ENCODE results near the gene CDC42EP5.
"Not testable (repeated sequence)": the region's sequence is repeated elsewhere in the genome, so short reads cannot be mapped to it uniquely, and the experiment has no call there.

Gene CDC42EP5

DNA sequence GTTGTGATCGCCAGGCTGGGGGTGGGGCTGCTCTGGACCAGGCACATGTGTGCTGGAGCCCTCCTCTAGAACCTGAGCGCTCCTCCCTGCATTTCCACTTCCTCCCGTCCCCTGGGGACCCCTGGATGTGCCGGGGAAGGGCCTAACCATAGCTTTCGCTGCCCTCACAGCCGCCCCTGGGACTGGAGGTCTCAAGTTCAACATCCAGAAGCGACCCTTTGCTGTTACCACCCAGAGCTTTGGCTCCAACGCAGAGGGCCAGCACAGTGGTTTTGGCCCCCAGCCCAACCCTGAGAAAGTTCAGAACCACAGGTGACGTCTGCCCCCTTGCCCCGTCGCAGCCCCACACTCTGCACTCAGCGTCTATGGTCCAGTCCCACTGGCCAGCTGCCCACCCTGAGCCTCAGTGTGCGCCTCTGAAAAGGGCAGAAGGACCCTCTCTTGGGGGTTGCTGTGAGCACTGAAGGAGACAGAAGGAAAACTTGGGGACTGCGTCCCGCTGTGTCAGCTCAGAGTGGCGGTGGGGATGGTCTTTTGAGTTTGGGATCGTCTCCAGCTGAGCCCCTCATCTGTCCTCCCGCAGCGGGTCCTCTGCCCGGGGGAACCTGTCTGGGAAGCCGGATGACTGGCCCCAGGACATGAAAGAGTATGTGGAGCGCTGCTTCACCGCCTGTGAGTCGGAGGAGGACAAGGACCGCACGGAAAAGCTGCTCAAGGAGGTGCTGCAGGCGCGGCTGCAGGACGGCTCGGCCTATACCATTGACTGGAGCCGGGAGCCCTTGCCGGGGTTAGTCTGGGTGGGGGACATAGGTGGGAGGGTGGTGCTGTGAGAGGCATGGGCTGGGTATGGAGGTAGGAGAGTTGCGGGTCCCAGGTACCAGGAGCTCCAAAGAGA lies 18.1 kb downstream of the CDC42EP5 start:
- Histone ChIP-seq H3K27ac (ENCODE audit: low read depth, low read length, severe bottlenecking) (no peak overlapping the region), H3K4me3 (ENCODE audit: extremely low read depth, insufficient read depth, low read length, poor library complexity, severe bottlenecking) (no peak overlapping the region), H3K4me1 (ENCODE audit: control insufficient read depth, insufficient read depth, low read length, poor library complexity, severe bottlenecking) (peaks cover 7% of the 10 kb centered on the region), H3K36me3 (ENCODE audit: control insufficient read depth, insufficient read depth, low read length) (peaks cover 97% of the 10 kb centered on the region), H3K9me3 (ENCODE audit: control insufficient read depth, low read length) (no peaks in the 10 kb centered on the region)
- 97 to 99% methylated on average over 31 to 33 of the region's 33 CpGs for WGBS, 2 experiments (ENCODE audit: insufficient coverage in 2 of 2)

- H3K4me1 ChIP-seq (ENCODE audit: control insufficient read depth, insufficient read depth, low read length, poor library complexity, severe bottlenecking) = peaks cover 7% of the 10 kb centered on the region
- no peak overlapping the region for H3K4me3 ChIP-seq (ENCODE audit: extremely low read depth, insufficient read depth, low read length, poor library complexity, severe bottlenecking)
- peaks cover 91% of the 10 kb centered on the region for H3K36me3 ChIP-seq (ENCODE audit: control insufficient read depth, insufficient read depth, low read length)
- H3K27ac ChIP-seq (ENCODE audit: low read depth, low read length, severe bottlenecking) = no peak overlapping the region
- no peaks in the 10 kb centered on the region for H3K9me3 ChIP-seq (ENCODE audit: control insufficient read depth, low read length)
- 98 to 100% methylated on average over 18 to 31 of the region's 31 CpGs for WGBS, 2 experiments (ENCODE audit: insufficient coverage in 2 of 2)
These were observed 18.9 kb downstream of the CDC42EP5 start for GRCh38 chr19:54453921-54454780.

- Histone ChIP-seq H3K9me3 (ENCODE audit: control insufficient read depth, low read length) (no peaks in the 10 kb centered on the region), H3K4me3 (ENCODE audit: extremely low read depth, insufficient read depth, low read length, poor library complexity, severe bottlenecking) (no peak overlapping the region), H3K27ac (ENCODE audit: low read depth, low read length, severe bottlenecking) (no peak overlapping the region), H3K36me3 (ENCODE audit: control insufficient read depth, insufficient read depth, low read length) (peaks cover 76% of the 10 kb centered on the region), H3K4me1 (ENCODE audit: control insufficient read depth, insufficient read depth, low read length, poor library complexity, severe bottlenecking) (peaks cover 7% of the 10 kb centered on the region)
- 93 to 95% methylated on average over 10 of the region's 11 CpGs for WGBS, 2 experiments (ENCODE audit: insufficient coverage in 2 of 2)
These were observed 20.5 kb downstream of the CDC42EP5 start for GRCh38 chr19:54452626-54453025.

DNA sequence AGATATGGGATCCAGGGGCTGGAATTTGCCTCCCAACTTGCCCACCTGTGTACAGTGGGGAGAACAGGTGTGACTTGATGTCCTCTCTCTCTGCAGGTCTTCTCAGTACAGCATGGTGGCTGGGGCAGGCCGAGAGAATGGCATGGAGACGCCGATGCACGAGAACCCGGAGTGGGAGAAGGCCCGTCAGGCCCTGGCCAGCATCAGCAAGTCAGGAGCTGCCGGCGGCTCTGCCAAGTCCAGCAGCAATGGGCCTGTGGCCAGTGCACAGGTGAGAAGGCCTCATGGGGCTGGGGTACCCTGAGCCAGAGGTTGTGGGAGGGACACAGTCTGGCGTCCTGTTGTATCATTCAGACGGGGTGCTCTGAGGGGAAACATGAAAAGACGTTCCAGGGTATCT lies 21.1 kb downstream of the CDC42EP5 start:
- H3K27ac ChIP-seq (ENCODE audit: low read depth, low read length, severe bottlenecking) = no peak overlapping the region
- 97 to 98% methylated on average over 10 to 11 of the region's 11 CpGs for WGBS, 2 experiments (ENCODE audit: insufficient coverage in 2 of 2)
- H3K4me3 ChIP-seq (ENCODE audit: extremely low read depth, insufficient read depth, low read length, poor library complexity, severe bottlenecking) = no peak overlapping the region
- peaks cover 70% of the 10 kb centered on the region for H3K36me3 ChIP-seq (ENCODE audit: control insufficient read depth, insufficient read depth, low read length)
- peaks cover 7% of the 10 kb centered on the region for H3K4me1 ChIP-seq (ENCODE audit: control insufficient read depth, insufficient read depth, low read length, poor library complexity, severe bottlenecking)
- H3K9me3 ChIP-seq (ENCODE audit: control insufficient read depth, low read length) = no peaks in the 10 kb centered on the region

DNA sequence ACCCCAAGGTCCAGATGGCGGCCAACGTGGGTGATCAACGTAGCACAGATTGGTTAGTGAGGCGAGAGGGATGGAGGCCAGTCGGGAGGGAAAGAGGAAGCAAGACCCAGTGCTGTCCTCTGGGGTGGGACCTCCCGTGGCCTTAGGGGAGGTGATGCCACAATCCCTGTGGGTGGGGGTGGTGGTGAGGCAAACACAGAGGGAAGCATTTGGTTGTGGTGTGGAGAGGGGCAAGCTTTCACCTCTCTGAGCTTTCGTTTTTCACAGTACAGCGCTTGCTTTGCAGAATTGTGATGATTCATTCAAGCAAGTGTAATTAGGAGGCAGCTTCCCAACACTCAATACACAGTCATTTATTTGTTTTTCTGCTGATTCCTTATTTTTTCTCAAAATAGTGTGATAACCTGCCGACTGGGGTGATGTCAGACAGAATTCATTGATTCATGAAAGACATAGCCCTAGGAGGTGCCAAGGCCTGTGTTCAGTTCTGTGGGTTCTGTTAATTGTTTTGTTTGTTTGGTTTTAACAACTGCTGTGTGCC lies 21.7 kb downstream of the CDC42EP5 start:
- H3K4me1 ChIP-seq (ENCODE audit: control insufficient read depth, insufficient read depth, low read length, poor library complexity, severe bottlenecking) = peaks cover 11% of the 10 kb centered on the region
- H3K9me3 ChIP-seq (ENCODE audit: control insufficient read depth, low read length) = no peaks in the 10 kb centered on the region
- H3K36me3 ChIP-seq (ENCODE audit: control insufficient read depth, insufficient read depth, low read length) = peaks cover 69% of the 10 kb centered on the region
- H3K27ac ChIP-seq (ENCODE audit: low read depth, low read length, severe bottlenecking) = no peak overlapping the region
- H3K4me3 ChIP-seq (ENCODE audit: extremely low read depth, insufficient read depth, low read length, poor library complexity, severe bottlenecking) = no peak overlapping the region
- 96 to 100% methylated on average over 2 to 7 of the region's 9 CpGs for WGBS, 2 experiments (ENCODE audit: insufficient coverage in 2 of 2)

DNA sequence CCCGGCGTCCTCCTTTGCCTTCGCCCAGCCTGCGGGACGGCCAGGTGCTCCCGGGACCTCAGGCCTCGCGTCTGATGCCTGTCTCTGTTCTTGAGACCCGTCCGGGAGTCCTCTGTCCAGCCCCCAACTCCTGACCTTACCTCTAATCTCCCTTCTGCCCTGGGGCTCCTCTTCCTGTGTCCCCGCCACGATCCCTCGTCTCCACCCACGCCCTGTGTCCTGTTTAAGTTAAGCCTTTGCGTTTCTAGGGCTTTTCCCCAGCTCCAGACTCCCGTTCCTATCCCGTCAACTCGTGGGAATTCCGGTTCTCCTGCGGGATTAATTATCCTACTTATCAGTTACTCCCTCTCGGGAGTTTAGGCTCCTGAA lies 23.4 kb downstream of the CDC42EP5 start:
- peak overlapping the region; percentile 97 for H3K27ac ChIP-seq (ENCODE audit: low read depth, low read length, severe bottlenecking)
- no peaks in the 10 kb centered on the region for H3K9me3 ChIP-seq (ENCODE audit: control insufficient read depth, low read length)
- H3K4me1 ChIP-seq (ENCODE audit: control insufficient read depth, insufficient read depth, low read length, poor library complexity, severe bottlenecking) = peaks cover 11% of the 10 kb centered on the region
- WGBS, 2 experiments (ENCODE audit: insufficient coverage in 2 of 2) = 1 to 2% methylated on average over 17 to 20 of the region's 21 CpGs
- peak overlapping the region; percentile 99 for H3K4me3 ChIP-seq (ENCODE audit: extremely low read depth, insufficient read depth, low read length, poor library complexity, severe bottlenecking)
- peaks cover 67% of the 10 kb centered on the region for H3K36me3 ChIP-seq (ENCODE audit: control insufficient read depth, insufficient read depth, low read length)

DNA sequence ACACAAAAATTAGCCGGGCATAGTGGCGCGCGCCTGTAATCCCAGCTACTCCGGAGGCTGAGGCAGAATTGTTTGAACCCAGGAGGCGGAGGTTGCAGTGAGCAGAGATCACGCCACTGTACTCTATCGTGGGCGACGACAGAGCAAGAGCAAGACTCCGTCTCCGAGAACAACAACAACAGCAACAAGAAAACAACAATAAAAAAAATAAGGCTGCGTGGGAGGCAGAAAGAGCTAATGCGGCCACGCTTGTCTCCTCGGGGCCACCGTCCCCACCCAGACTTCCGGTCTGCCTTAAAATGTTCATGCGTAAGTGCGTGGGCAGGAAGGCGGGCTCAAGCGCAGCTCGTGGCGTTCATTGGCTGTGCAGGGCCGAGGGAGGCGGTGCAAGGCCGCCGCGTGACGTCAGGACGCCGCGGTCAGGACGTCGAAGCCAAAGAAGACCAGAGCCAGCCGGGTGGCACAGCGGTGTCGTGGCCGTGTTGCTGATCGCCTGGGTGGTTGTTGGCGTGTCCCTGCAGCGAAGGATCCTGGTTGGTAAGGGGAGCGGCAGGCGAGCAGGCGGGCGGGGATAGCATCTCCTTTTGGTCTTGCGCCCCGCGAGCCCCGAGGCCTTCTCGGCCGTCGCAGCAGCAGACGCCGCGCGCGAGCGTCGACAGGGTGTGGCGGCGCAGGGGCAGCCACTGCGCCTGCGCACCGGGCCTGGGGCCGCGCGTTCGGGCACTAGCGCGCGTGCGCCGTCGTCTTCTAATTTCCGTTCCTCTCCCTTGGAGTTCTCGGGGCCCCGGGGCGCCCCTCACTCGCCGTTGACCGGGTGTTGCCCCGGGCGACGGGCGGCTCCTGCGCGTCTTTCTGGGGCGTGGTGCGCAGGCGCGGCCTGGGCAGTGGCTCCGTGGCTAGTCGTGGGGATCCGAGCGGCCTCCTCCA lies 24.1 kb downstream of the CDC42EP5 start, which contains the start of gene LENG8:
Gene LENG8, plus strand, starts transcription at position 426 of the 927 bp plus-strand sequence. CDS start 2,146 bp downstream, outside the sequence.
- H3K4me1 ChIP-seq (ENCODE audit: control insufficient read depth, insufficient read depth, low read length, poor library complexity, severe bottlenecking) = peaks cover 11% of the 10 kb centered on the region
- 0% methylated on average over 89 to 92 of the region's 96 CpGs for WGBS, 2 experiments (ENCODE audit: insufficient coverage in 2 of 2)
- peaks cover 67% of the 10 kb centered on the region for H3K36me3 ChIP-seq (ENCODE audit: control insufficient read depth, insufficient read depth, low read length)
- H3K9me3 ChIP-seq (ENCODE audit: control insufficient read depth, low read length) = no peaks in the 10 kb centered on the region
- peak within 1 kb of the TSS; percentile 99 for H3K4me3 ChIP-seq (ENCODE audit: extremely low read depth, insufficient read depth, low read length, poor library complexity, severe bottlenecking)
- peak within 1 kb of the TSS; percentile 97 for H3K27ac ChIP-seq (ENCODE audit: low read depth, low read length, severe bottlenecking)

DNA sequence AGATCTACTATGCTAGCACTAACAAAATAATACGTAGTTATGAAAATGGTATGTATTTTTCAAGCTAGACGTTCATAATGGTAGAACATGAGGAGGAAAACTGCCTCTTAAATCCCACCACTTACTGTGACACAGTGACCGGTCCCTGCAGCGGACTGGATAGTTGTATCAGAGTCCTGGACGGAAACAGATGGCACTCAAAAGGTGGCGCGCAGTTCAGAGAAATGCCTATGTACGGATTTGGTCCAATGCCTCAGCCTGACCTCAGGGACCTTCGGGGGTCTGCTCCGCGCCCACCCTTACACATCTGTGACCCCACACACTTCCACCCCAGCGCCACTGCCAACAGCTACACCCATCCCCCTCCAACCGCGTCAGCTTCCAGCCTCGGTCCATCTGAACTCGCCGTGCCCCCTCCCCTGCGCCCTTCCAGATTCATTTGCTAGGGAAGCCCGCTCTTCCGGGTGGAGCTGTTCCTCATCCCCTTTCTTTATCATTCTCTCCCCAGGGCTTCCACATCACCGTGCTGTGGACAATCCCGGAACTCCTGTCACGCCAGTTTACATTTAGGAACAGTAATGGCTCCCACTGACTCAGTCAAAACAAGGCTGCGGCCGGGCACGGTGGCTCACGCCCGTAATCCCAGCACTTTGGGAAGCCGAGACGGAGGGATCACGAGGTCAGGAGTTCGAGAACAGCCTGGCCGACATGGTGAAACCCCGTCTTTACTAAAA lies 24.9 kb downstream of the CDC42EP5 start:
- peak overlapping the region; percentile 97 for H3K27ac ChIP-seq (ENCODE audit: low read depth, low read length, severe bottlenecking)
- H3K9me3 ChIP-seq (ENCODE audit: control insufficient read depth, low read length) = no peaks in the 10 kb centered on the region

DNA sequence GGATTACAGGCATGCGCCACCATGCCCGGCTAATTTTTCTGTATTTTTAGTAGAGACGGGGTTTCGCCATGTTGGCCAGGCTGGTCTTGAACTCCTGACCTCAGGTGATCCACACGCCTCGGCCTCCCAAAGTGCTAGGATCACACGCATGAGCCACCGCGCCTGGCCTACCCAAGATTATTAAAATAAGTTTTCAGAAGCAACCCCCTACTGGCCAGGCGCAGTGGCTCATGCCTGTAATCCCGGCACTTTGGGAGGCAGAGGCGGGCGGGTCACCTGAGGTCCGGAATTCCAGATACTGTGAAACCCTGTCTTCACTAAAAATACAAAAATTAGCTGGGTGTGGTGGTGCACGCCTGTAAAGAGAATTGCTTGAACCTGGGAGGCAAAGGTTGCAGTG lies 26.7 kb downstream of the CDC42EP5 start:
- not testable (repeated sequence) for H3K27ac ChIP-seq (ENCODE audit: low read depth, low read length, severe bottlenecking); H3K9me3 ChIP-seq (ENCODE audit: control insufficient read depth, low read length); H3K4me3 ChIP-seq (ENCODE audit: extremely low read depth, insufficient read depth, low read length, poor library complexity, severe bottlenecking)
- WGBS, 2 experiments (ENCODE audit: insufficient coverage in 2 of 2) = 91 to 99% methylated on average over 6 to 10 of the region's 15 CpGs
- Histone ChIP-seq H3K36me3 (ENCODE audit: control insufficient read depth, insufficient read depth, low read length) (peaks cover 53% of the 10 kb centered on the region), H3K4me1 (ENCODE audit: control insufficient read depth, insufficient read depth, low read length, poor library complexity, severe bottlenecking) (peaks cover 11% of the 10 kb centered on the region)

More for the DNA sequence above, 24.9 kb downstream of the CDC42EP5 start:
- Histone ChIP-seq H3K36me3 (ENCODE audit: control insufficient read depth, insufficient read depth, low read length) (peaks cover 65% of the 10 kb centered on the region), H3K4me1 (ENCODE audit: control insufficient read depth, insufficient read depth, low read length, poor library complexity, severe bottlenecking) (peaks cover 11% of the 10 kb centered on the region), H3K4me3 (ENCODE audit: extremely low read depth, insufficient read depth, low read length, poor library complexity, severe bottlenecking) (peak overlapping the region; percentile 99)
- WGBS, 2 experiments (ENCODE audit: insufficient coverage in 2 of 2) = 1 to 2% methylated on average over 27 to 29 of the region's 34 CpGs

Data from mesodermal cell (in vitro differentiated cells).